ENCODE data around the gene FOXJ3. TPM values are rescaled to one million over a fixed set of nuclear protein-coding genes. Genes with fewer than 3 reads are reported as not detected.
A peak's percentile ranks its signal among the peaks of the same experiment; 100 is the strongest.

FOXJ3 gene
- total RNA-seq, 3 donors from 2014 or later = 52.6 to 82.7 (median 57.7) TPM

GRCh38 chr1:42173155-42173933 lies 161.7 kb downstream of the FOXJ3 start:
- intact Hi-C loops (cut with DNase I; ENCODE audit: low total_unique reads) = loop anchor here (1.0 kb wide), 1 partner anchor 25 kb away; no protein-coding TSS in a partner anchor
- TF ChIP-seq POLR2A (IDR thresholded peaks at IDR 0.05) (no peak), POLR2AphosphoS5 (IDR thresholded peaks at IDR 0.05) (no peak), CTCF (IDR thresholded peaks at IDR 0.05) (peak; percentile 85 to 95 (median 87))
- Histone ChIP-seq H3K9me3 (no peaks in the 10 kb centered on the region), H3K36me3 (no peaks in the 10 kb centered on the region), H3K4me1 (peaks cover 9 to 17% of the 10 kb centered on the region in 2 donors), H3K27ac (peak overlapping the region; percentile 81 to 86), H3K4me3 (peak overlapping the region in 1 of 3 donors; percentile 15), H3K27me3 (no peaks in the 10 kb centered on the region)
- peak in 1 of 2 donors; percentile 74 for DNase-seq (ENCODE audit: low spot score in 2 of 2)

- Histone ChIP-seq H3K36me3 (no peaks in the 10 kb centered on the region), H3K27me3 (no peaks in the 10 kb centered on the region), H3K27ac (peak overlapping the region; percentile 81 to 86), H3K9me3 (no peaks in the 10 kb centered on the region), H3K4me3 (peak overlapping the region in 1 of 3 donors; percentile 15), H3K4me1 (peaks cover 9 to 17% of the 10 kb centered on the region in 2 donors)
- DNase-seq (ENCODE audit: low spot score in 2 of 2) = peak in 1 of 2 donors; percentile 55
- no peak for TF ChIP-seq CTCF (IDR thresholded peaks at IDR 0.05)
- TF ChIP-seq POLR2AphosphoS5 (IDR thresholded peaks at IDR 0.05) = no peak
- TF ChIP-seq POLR2A (IDR thresholded peaks at IDR 0.05) = no peak
- intact Hi-C loops (cut with DNase I; ENCODE audit: low total_unique reads) = loop anchor here (1.0 kb wide), 1 partner anchor 24 kb away; no protein-coding TSS in a partner anchor
Measured at GRCh38 chr1:42172381-42173133, 162.5 kb downstream of the FOXJ3 start.

- peaks cover 9 to 17% of the 10 kb centered on the region in 2 donors for H3K4me1 ChIP-seq
- TF ChIP-seq POLR2A (IDR thresholded peaks at IDR 0.05) (no peak), CTCF (IDR thresholded peaks at IDR 0.05) (no peak), POLR2AphosphoS5 (IDR thresholded peaks at IDR 0.05) (no peak)
- no peak overlapping the region for H3K4me3 ChIP-seq
- DNase-seq (ENCODE audit: low spot score in 2 of 2) = no peak
- intact Hi-C loops (cut with DNase I; ENCODE audit: low total_unique reads) = no loop called here
- H3K36me3 ChIP-seq = no peaks in the 10 kb centered on the region
- H3K27ac ChIP-seq = peak overlapping the region; percentile 81 to 86
- no peaks in the 10 kb centered on the region for H3K9me3 ChIP-seq
- H3K27me3 ChIP-seq = no peaks in the 10 kb centered on the region
Measured at GRCh38 chr1:42171679-42172266, 163.3 kb downstream of the FOXJ3 start.

- intact Hi-C loops (cut with DNase I; ENCODE audit: low total_unique reads) = no loop called here
- H3K36me3 ChIP-seq = no peaks in the 10 kb centered on the region
- H3K27me3 ChIP-seq = no peaks in the 10 kb centered on the region
- DNase-seq (ENCODE audit: low spot score in 2 of 2) = no peak
- no peak for TF ChIP-seq POLR2A (IDR thresholded peaks at IDR 0.05)
- TF ChIP-seq POLR2AphosphoS5 (IDR thresholded peaks at IDR 0.05) = no peak
- TF ChIP-seq CTCF (IDR thresholded peaks at IDR 0.05) = no peak
- H3K9me3 ChIP-seq = no peaks in the 10 kb centered on the region
- H3K4me3 ChIP-seq = no peak overlapping the region
- peak overlapping the region; percentile 81 to 86 for H3K27ac ChIP-seq
- H3K4me1 ChIP-seq = peaks cover 9 to 17% of the 10 kb centered on the region in 2 donors
Measured at GRCh38 chr1:42170779-42171621, 164.0 kb downstream of the FOXJ3 start.

Measured in breast epithelium (tissue), 4 donors.